Lung (tissue), 12 donors: ENCODE measurements around the gene FANCC. TPM values are rescaled to one million over a fixed set of nuclear protein-coding genes. Genes with fewer than 3 reads are reported as not detected.

Source experiments
- ATAC-seq: fragments of 200-7000 bp; cut with Tn5 transposase; one replicate; pipeline ENCODE4 v1.9.1; 2020; ENCODE audit warnings: moderate number of reproducible peaks; ENCODE audit not compliant: insufficient read depth, low FRiP score
- DNase-seq, 3 donors: peaks; one replicate each; pipeline ENCODE4 v3.0.0-alpha.2; 2013 to 2017
- H3K27ac ChIP-seq, 2 donors: one replicate each; pipeline ENCODE4 v1.5.1; 2013; ENCODE audit warnings: mild to moderate bottlenecking in 2 of 2, moderate library complexity in 2 of 2, control low read depth in 1 of 2, inconsistent platforms in 1 of 2, low read depth in 1 of 2, low read length in 1 of 2
- H3K27me3 ChIP-seq, 3 donors: one replicate each; pipeline ENCODE4 v1.5.1; 2013; ENCODE audit warnings: low read length in 2 of 3; ENCODE audit not compliant: control insufficient read depth in 3 of 3, insufficient read depth in 3 of 3
- H3K36me3 ChIP-seq, 4 donors: one replicate each; pipeline ENCODE4 v1.5.1; 2013; ENCODE audit warnings: low read length in 4 of 4, mild to moderate bottlenecking in 1 of 4, moderate library complexity in 1 of 4; ENCODE audit not compliant: control insufficient read depth in 4 of 4, insufficient read depth in 4 of 4
- H3K4me1 ChIP-seq, 5 donors: one replicate each; pipeline ENCODE4 v1.5.1; 2013; ENCODE audit warnings: low read length in 5 of 5, mild to moderate bottlenecking in 2 of 5, moderate library complexity in 1 of 5; ENCODE audit not compliant: control insufficient read depth in 5 of 5, insufficient read depth in 5 of 5
- H3K4me3 ChIP-seq: one replicate; pipeline ENCODE4 v1.5.1; 2013; ENCODE audit warnings: mild to moderate bottlenecking, control low read depth, moderate library complexity
- H3K9ac ChIP-seq, 2 donors: one replicate each; pipeline ENCODE4 v1.5.1; 2013; ENCODE audit warnings: low read length in 2 of 2, control low read depth in 1 of 2; ENCODE audit not compliant: insufficient read depth in 1 of 2
- H3K9me3 ChIP-seq, 4 donors: one replicate each; pipeline ENCODE4 v1.5.1; 2013; ENCODE audit warnings: low read length in 3 of 4, mild to moderate bottlenecking in 1 of 4, moderate library complexity in 1 of 4; ENCODE audit not compliant: control insufficient read depth in 4 of 4, insufficient read depth in 3 of 4
- WGBS, 2 donors: extraction: QIAGEN DNeasy Blood & Tissue Kit; methylation state at CpG; one replicate each; pipeline ENCODE4 v1.1.7; 2013; 5-methylcytosine and 5-hydroxymethylcytosine counted together
- polyA plus RNA-seq, 2 donors: library from polyadenylated mRNA; stranded (reverse); fragments of 200-250 nt; gene quantifications; one replicate each; pipeline ENCODE4 v1.2.1, GENCODE V29; 2013
- total RNA-seq, 2 donors: library from RNA; depleted of rRNA in 1 of 2; stranded (reverse); fragments of >200 nt in 1 of 2; gene quantifications; one replicate each; pipeline ENCODE4 v1.2.1, GENCODE V29; 2014 to 2021
- TF ChIP-seq, protein P1 (sequence below): IDR thresholded peaks from 2 replicates; pipeline ENCODE4 v1.5.1; 2012; ENCODE audit warnings: mild to moderate bottlenecking; ENCODE audit errors: control extremely low read depth, extremely low read depth
- donor health status: control.
- donor health status: control.
- donor health status: Bipolar disorder and iron deficiency.
- donor health status: healthy.
- donor health status: DM: yes; HTN: yes; CAD: no.

The FANCC gene
- total and polyA plus RNA-seq, 4 donors = 4.4 to 20.0 (median 8.7) TPM

DNA sequence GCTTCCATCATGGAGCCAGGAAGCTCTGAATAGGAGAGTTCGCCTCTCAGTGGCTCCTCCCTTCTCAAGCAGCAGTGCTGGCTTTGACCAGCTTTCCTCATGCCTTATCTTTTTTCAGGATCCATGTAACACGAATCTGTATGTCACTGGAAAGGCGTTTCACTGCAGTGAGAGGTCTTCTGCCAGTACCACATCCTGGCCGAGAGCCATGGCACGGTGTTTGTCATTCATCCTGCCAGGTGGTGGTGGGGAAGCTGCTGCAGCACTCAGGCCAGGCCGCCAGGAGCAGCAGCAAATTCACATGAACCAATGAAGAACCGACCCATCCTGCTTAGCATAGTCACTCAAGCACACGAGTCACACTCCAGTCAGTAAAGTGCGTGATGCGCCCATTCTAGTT, 179.0 kb downstream of the FANCC start:
- H3K4me1 ChIP-seq = peaks cover 0 to 8% (median 5%) of the 10 kb centered on the region in 5 donors
- TF ChIP-seq, protein P1, sequence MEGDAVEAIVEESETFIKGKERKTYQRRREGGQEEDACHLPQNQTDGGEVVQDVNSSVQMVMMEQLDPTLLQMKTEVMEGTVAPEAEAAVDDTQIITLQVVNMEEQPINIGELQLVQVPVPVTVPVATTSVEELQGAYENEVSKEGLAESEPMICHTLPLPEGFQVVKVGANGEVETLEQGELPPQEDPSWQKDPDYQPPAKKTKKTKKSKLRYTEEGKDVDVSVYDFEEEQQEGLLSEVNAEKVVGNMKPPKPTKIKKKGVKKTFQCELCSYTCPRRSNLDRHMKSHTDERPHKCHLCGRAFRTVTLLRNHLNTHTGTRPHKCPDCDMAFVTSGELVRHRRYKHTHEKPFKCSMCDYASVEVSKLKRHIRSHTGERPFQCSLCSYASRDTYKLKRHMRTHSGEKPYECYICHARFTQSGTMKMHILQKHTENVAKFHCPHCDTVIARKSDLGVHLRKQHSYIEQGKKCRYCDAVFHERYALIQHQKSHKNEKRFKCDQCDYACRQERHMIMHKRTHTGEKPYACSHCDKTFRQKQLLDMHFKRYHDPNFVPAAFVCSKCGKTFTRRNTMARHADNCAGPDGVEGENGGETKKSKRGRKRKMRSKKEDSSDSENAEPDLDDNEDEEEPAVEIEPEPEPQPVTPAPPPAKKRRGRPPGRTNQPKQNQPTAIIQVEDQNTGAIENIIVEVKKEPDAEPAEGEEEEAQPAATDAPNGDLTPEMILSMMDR = no peak
- no peak overlapping the region for H3K4me3 ChIP-seq
- no peaks in the 10 kb centered on the region for H3K27me3 ChIP-seq
- 79 to 89% methylated on average over 10 of the region's 10 CpGs for WGBS, 2 donors
- no peak overlapping the region for H3K9ac ChIP-seq
- peak in 1 of 3 donors; percentile 42 for DNase-seq
- no peak overlapping the region for H3K27ac ChIP-seq
- H3K36me3 ChIP-seq = peaks cover 0 to 2% (median 0%) of the 10 kb centered on the region in 4 donors
- H3K9me3 ChIP-seq = no peaks in the 10 kb centered on the region
- no peak for ATAC-seq

DNA sequence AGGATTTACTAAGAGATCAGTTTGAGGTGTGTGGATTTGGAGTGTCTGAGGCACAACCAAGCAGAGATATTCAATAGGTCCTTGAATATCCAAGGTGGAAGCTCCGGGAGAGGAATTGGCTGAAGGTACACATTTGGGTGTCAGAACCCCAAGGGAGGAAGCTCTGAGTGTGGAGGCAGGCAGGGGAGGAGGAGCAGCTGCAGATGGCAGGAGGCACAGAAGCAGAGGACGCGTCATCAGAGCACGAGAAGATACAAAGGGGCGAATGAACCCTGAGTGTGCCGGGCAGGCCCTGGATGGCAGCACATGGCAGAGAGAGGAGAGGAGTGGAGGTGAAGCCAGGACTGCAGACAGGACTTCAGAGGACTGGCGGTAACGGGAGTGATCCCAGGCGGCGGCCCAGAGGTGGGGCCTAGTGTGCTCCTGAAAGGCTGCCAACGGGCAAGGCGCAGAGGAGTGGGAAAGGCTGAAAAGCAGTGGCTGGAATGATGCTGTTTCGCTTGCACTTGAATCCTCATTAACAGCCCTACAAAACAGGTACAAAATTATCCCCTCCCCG, 179.8 kb downstream of the FANCC start:
- TF ChIP-seq, protein P1 = no peak
- Histone ChIP-seq H3K27ac (no peak overlapping the region), H3K4me3 (no peak overlapping the region), H3K9ac (no peak overlapping the region), H3K4me1 (peaks cover 0 to 6% (median 3%) of the 10 kb centered on the region in 5 donors), H3K36me3 (peaks cover 0 to 5% (median 0%) of the 10 kb centered on the region in 4 donors), H3K9me3 (no peaks in the 10 kb centered on the region), H3K27me3 (no peaks in the 10 kb centered on the region)
- DNase-seq = no peak
- WGBS, 2 donors = 90 to 95% methylated on average over 14 of the region's 14 CpGs
- no peak for ATAC-seq

DNA sequence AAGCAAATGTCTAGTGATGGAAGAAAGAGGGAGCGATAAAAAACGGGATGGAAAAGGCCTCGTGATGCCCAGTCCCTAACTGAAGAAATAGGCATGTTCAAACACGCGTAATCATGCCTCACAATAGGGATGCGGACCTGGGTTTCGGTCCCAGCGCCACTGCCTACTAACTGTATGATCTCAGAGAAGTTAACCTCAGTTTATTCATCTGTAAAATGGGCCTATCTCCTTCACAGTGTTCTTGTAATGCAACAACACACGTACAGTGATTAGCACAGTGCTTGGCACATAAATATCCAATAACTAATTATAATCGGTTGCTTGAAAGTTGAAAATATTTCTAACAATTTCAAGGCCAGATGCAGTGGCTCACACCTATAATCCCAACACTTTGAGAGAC, 181.8 kb downstream of the FANCC start:
- Histone ChIP-seq H3K9me3 (no peaks in the 10 kb centered on the region), H3K4me3 (no peak overlapping the region), H3K4me1 (peaks cover 0 to 13% (median 7%) of the 10 kb centered on the region in 5 donors), H3K27ac (no peak overlapping the region), H3K9ac (no peak overlapping the region), H3K36me3 (peaks cover 0 to 5% (median 0%) of the 10 kb centered on the region in 4 donors), H3K27me3 (no peaks in the 10 kb centered on the region)
- WGBS, 2 donors = 97 to 98% methylated on average over 10 of the region's 10 CpGs
- DNase-seq (no peak), ATAC-seq (no peak)
- TF ChIP-seq, protein P1 = no peak

DNA sequence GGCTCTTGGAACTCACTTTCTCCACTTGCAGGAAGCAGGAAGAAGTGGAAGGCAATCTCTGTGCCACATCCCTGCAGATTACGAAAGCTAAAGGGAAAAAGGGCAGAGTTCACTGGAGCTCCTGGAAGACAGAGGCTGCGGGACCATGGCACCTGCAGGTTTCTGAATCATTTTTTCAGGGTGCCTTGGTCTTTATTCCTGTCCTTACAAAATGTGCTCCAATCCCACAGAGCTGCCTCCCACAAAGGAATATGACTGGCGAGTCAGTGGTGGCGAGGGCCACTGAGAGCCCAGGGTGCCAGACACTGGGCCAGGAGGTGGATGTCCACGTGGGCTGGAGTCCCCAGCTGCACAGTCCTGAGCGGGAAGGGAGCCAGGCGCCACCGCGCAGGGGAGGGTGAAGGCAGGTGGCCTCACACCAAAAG, 183.0 kb downstream of the FANCC start:
- Histone ChIP-seq H3K4me3 (no peak overlapping the region), H3K9me3 (no peaks in the 10 kb centered on the region), H3K9ac (no peak overlapping the region), H3K27me3 (no peaks in the 10 kb centered on the region), H3K27ac (no peak overlapping the region), H3K36me3 (peaks cover 0 to 5% (median 0%) of the 10 kb centered on the region in 4 donors), H3K4me1 (peaks cover 0 to 24% (median 7%) of the 10 kb centered on the region in 5 donors)
- no peak for ATAC-seq
- DNase-seq = no peak
- TF ChIP-seq, protein P1 = no peak
- WGBS, 2 donors = 93 to 98% methylated on average over 9 of the region's 9 CpGs
